ENCODE measurements around the gene PTPRN2.

GRCh38 chr7:157547102-157547501 lies 1040.5 kb downstream of the PTPRN2 start:
- no peak for TF ChIP-seq KLF13 (CRISPR knock-in tag; IDR thresholded peaks at IDR 0.05)
- no peak for TF ChIP-seq HDAC1 (CRISPR knock-in tag; IDR thresholded peaks at IDR 0.05)
